Activated T-helper 1 cell treated with anti-CD3 and anti-CD28 coated beads, Interleukin-12 subunit alpha, Interleukin-12 subunit beta, Interleukin-2, Interleukin-4 antibody, amounts not matched to agents 30 ng/mL and 10 ng/mL and 1 ng/mL, durations not matched to agents 14 hours and 24 hours and 36 hours (primary cell): ENCODE results near the gene ERC1. TPM values are rescaled to one million over a fixed set of nuclear protein-coding genes. Genes with fewer than 3 reads are reported as not detected.

Experiments
- DNase-seq: peaks from one replicate; pipeline ENCODE4 v3.0.0; 2021; ENCODE audit warnings: low spot score
- H3K27ac Mint-ChIP-seq: one replicate; pipeline ENCODE4 v1.8.0; 2021; ENCODE audit warnings: mild to moderate bottlenecking, mixed read lengths
- H3K27me3 Mint-ChIP-seq: one replicate; pipeline ENCODE4 v1.8.0; 2022; ENCODE audit warnings: mild to moderate bottlenecking, moderate library complexity, mixed read lengths; ENCODE audit not compliant: insufficient read depth
- H3K36me3 Mint-ChIP-seq: one replicate; pipeline ENCODE4 v1.8.0; 2021; ENCODE audit warnings: low read depth, mixed read lengths
- H3K4me1 Mint-ChIP-seq: one replicate; pipeline ENCODE4 v1.8.0; 2021; ENCODE audit warnings: low read depth, mixed read lengths
- H3K4me3 Mint-ChIP-seq: one replicate; pipeline ENCODE4 v1.8.0; 2021; ENCODE audit warnings: mild to moderate bottlenecking, moderate library complexity, mixed read lengths
- H3K9me3 Mint-ChIP-seq: one replicate; pipeline ENCODE4 v1.8.0; 2021; ENCODE audit warnings: mixed read lengths
- intact Hi-C: fragments of 100-400 bp; cut with micrococcal nuclease; formaldehyde crosslinking; loops from one replicate; pipeline ENCODE4 v1.15.1; 2024
- total RNA-seq: library from RNA; stranded (reverse); gene quantifications from 2 replicates; pipeline ENCODE4 v1.2.3, GENCODE V29; 2022

The ERC1 gene
- total RNA-seq, 1 donor from 2014 or later: 33.6 TPM

DNA sequence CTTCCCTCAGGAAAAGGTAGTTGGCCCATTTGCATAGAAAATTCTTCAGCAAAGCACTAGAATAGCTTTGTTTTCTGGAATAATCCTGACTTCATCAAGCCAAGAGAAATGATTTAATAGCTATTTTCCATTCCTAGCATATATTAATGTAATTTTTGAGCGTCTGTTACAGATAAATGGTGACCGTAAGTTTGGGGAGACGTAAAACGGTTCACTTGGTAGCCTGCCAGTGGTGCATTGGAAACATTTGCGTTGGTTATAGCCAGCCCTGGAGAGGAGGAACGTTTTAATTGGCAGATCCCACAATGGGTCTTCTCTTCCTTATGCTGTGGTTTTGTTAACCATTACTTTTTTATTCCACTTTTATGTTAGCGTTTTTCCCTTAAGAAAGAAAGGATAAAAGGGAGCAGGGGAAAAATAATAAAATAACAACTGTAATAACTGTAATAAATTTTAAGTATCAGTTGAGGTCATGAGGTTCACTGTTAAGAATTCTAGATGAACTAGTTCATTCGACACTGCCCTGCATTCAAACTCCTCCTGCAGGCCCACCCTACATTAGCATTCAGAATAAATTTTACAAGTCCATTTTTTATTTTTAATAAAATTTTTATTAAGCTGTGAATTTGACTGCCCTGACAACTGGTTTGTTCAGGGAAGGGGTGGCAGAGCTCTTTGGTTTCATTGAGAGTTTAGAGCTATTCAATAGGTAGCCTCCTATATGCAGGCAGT, 300.7 kb downstream of the ERC1 start:
- no peak for DNase-seq
- H3K4me1 Mint-ChIP-seq: no peaks in the 10 kb centered on the region
- peaks cover 5% of the 10 kb centered on the region for H3K36me3 Mint-ChIP-seq
- no peaks in the 10 kb centered on the region for H3K27me3 Mint-ChIP-seq
- intact Hi-C loops: no loop called here
- no peak overlapping the region for H3K27ac Mint-ChIP-seq
- H3K4me3 Mint-ChIP-seq: no peak overlapping the region
- no peaks in the 10 kb centered on the region for H3K9me3 Mint-ChIP-seq

DNA sequence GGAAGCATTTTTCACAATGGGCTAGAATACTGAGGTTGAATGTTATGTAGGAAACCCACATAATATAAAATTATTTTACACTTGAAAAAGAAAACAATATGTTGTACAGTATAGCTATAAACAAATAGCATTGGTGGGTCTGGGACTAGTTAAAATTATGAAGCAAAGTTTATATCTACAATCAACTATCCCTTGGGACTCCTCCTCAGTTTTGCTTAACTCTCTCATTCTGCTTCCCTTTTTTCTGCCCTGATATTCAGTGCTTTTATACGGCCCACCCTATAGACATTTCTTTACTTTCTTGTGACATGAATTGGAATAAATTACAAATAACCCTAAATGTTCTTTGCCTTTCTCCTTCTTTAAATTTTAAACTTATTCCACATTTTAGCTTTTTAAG, 302.9 kb downstream of the ERC1 start:
- no peaks in the 10 kb centered on the region for H3K9me3 Mint-ChIP-seq
- intact Hi-C loops: no loop called here
- no peak overlapping the region for H3K4me3 Mint-ChIP-seq
- H3K27me3 Mint-ChIP-seq: no peaks in the 10 kb centered on the region
- peaks cover 7% of the 10 kb centered on the region for H3K36me3 Mint-ChIP-seq
- H3K4me1 Mint-ChIP-seq: no peaks in the 10 kb centered on the region
- no peak overlapping the region for H3K27ac Mint-ChIP-seq
- DNase-seq: no peak

- no peak overlapping the region for H3K4me3 Mint-ChIP-seq
- no peak for DNase-seq
- peaks cover 9% of the 10 kb centered on the region for H3K36me3 Mint-ChIP-seq
- no peaks in the 10 kb centered on the region for H3K4me1 Mint-ChIP-seq
- intact Hi-C loops: no loop called here
- H3K27me3 Mint-ChIP-seq: no peaks in the 10 kb centered on the region
- H3K9me3 Mint-ChIP-seq: no peaks in the 10 kb centered on the region
- no peak overlapping the region for H3K27ac Mint-ChIP-seq
Measured at GRCh38 chr12:1297206-1297605, 306.2 kb downstream of the ERC1 start.

DNA sequence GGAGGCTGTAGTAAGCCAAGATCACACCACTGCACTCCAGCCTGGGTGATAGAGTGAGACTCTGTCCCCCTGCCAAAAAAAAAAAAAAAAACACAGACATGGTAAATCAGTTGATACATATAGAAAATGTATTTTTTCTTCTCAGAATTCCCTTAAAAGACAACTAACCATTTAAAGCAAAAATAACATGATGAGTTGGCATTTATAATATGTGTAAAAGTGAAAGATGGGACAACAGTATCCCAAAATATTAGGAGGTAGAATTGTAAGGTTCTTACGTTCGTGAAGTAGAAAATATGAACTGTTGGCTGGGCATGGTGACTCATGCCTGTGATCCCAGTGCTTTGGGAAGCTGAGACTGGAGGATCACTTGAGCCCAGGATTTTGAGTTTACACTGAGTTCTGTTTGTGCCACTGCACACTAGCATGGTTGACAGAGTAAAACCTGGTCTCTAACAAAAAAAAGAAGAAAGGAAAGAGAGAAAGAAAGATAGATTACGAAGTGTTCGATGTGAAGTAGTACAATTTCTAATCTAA, 306.7 kb downstream of the ERC1 start:
- intact Hi-C loops: no loop called here
- H3K27ac Mint-ChIP-seq: no peak overlapping the region
- no peaks in the 10 kb centered on the region for H3K9me3 Mint-ChIP-seq
- no peak for DNase-seq
- no peaks in the 10 kb centered on the region for H3K27me3 Mint-ChIP-seq
- no peak overlapping the region for H3K4me3 Mint-ChIP-seq
- peaks cover 9% of the 10 kb centered on the region for H3K36me3 Mint-ChIP-seq
- H3K4me1 Mint-ChIP-seq: no peaks in the 10 kb centered on the region

DNA sequence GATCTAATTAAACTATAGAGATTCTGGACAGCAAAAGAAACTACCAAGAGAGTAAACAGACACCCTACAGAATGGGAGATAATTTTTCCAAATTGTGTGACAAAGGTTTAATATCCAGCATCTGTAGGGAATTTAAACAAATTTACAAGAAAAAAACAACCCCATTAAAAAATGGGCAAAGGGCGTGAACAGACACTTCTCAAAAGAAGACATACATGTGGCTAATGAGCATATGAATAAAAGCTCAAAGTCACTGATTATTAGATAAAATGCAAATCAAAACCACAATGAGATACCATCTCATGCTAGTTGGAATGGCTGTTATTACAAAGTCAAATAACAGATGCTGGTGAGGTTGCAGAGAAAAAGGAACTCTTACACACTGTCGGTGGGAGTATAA, 309.4 kb downstream of the ERC1 start:
- intact Hi-C loops: no loop called here
- Mint-ChIP-seq H3K36me3 (peaks cover 7% of the 10 kb centered on the region), H3K4me1 (no peaks in the 10 kb centered on the region), H3K4me3 (no peak overlapping the region), H3K9me3 (no peaks in the 10 kb centered on the region), H3K27me3 (no peaks in the 10 kb centered on the region), H3K27ac (no peak overlapping the region)
- DNase-seq: no peak

DNA sequence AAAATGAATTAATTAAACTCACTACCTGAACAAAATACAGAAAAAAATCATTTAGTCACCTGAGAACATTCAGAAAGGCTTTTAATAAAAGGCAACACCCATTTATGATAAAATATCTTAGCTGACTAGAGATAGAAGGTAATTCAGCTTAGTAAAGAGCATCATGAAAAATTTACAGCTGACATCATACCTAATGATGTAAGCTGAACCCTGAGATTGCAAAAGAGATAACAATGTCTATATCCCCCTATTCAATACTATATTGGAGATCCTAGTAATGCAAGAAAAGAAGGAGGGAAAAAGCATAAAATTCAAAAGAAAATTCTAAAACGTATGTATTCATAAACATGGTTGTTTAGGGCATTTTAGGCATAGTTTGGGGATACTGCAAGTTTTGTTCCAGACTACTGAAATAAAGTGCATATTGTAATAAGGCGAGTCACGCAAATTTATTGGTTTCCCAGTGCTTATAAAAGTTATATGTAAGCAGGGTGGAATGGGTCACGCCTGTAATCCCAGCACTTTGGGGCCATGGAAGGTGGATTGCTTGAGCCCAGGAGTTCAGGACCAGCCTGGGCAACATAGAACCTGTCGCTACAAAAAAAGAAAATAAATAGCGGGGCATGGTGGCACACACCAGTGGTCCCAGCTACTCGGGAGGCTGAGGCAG, 311.3 kb downstream of the ERC1 start:
- H3K9me3 Mint-ChIP-seq: no peaks in the 10 kb centered on the region
- H3K36me3 Mint-ChIP-seq: peaks cover 6% of the 10 kb centered on the region
- no peak for DNase-seq
- H3K4me3 Mint-ChIP-seq: no peak overlapping the region
- H3K27ac Mint-ChIP-seq: no peak overlapping the region
- intact Hi-C loops: no loop called here
- no peaks in the 10 kb centered on the region for H3K27me3 Mint-ChIP-seq
- H3K4me1 Mint-ChIP-seq: no peaks in the 10 kb centered on the region

DNA sequence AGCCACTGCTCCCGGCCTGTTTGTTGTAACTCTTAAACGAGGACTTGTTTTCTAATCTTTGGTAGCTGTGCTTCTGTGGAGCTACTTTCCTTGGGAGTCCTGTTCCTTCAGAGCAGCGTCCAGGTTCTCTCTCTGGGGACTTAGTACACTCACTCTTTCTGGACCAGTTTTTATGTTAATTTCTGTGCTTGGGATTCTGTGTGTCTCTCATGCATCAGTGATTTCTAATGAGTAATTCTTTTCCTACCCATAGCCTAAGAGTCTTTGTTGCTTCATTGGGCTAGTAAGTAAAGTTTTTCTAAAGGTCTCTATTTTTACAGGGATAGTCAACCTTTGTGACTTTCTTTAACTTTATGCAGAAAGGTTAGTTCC, 314.0 kb downstream of the ERC1 start:
- no peaks in the 10 kb centered on the region for H3K27me3 Mint-ChIP-seq
- intact Hi-C loops: no loop called here
- no peaks in the 10 kb centered on the region for H3K4me1 Mint-ChIP-seq
- peaks cover 2% of the 10 kb centered on the region for H3K36me3 Mint-ChIP-seq
- no peak overlapping the region for H3K4me3 Mint-ChIP-seq
- no peaks in the 10 kb centered on the region for H3K9me3 Mint-ChIP-seq
- H3K27ac Mint-ChIP-seq: no peak overlapping the region
- no peak for DNase-seq

GRCh38 chr12:1305791-1306500, 314.9 kb downstream of the ERC1 start:
- Mint-ChIP-seq H3K4me3 (no peak overlapping the region), H3K9me3 (no peaks in the 10 kb centered on the region), H3K36me3 (no peaks in the 10 kb centered on the region), H3K4me1 (no peaks in the 10 kb centered on the region), H3K27me3 (no peaks in the 10 kb centered on the region), H3K27ac (no peak overlapping the region)
- intact Hi-C loops: no loop called here
- DNase-seq: no peak

- no peak for DNase-seq
- no peak overlapping the region for H3K4me3 Mint-ChIP-seq
Measured at GRCh38 chr12:1306817-1307216, 315.8 kb downstream of the ERC1 start.

GRCh38 chr12:1307796-1308195, 316.8 kb downstream of the ERC1 start:
- Mint-ChIP-seq H3K4me1 (no peaks in the 10 kb centered on the region), H3K27ac (no peak overlapping the region), H3K36me3 (peaks cover 3% of the 10 kb centered on the region), H3K4me3 (no peak overlapping the region), H3K27me3 (no peaks in the 10 kb centered on the region), H3K9me3 (no peaks in the 10 kb centered on the region)
- intact Hi-C loops: no loop called here
- DNase-seq: no peak

More at GRCh38 chr12:1306817-1307216, 315.8 kb downstream of the ERC1 start:
- Mint-ChIP-seq H3K27ac (no peak overlapping the region), H3K36me3 (no peaks in the 10 kb centered on the region), H3K9me3 (no peaks in the 10 kb centered on the region), H3K4me1 (no peaks in the 10 kb centered on the region), H3K27me3 (no peaks in the 10 kb centered on the region)
- intact Hi-C loops: no loop called here

GRCh38 chr12:1309613-1310012, 318.6 kb downstream of the ERC1 start:
- Mint-ChIP-seq H3K4me1 (no peaks in the 10 kb centered on the region), H3K27ac (no peak overlapping the region), H3K4me3 (no peak overlapping the region)

DNA sequence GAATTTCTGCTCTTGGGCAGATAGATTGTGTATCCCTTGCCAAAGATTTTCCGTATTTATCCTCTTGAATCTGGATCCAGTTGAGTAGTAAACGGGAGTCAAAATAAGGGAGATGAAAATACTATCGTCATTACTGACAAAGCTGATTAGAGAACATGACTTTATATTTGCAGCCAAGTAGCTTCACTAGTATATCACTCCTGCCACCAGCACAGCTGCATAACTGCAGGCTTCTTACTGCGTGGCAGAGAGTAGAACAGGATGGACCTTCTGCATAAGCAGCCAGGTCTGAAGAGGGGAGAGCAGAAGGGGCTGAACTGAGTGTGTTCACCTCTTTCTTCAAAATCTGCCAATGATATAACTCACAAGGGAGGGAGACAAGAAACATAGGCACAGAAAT, 319.6 kb downstream of the ERC1 start:
- H3K36me3 Mint-ChIP-seq: peaks cover 3% of the 10 kb centered on the region
- no peaks in the 10 kb centered on the region for H3K4me1 Mint-ChIP-seq
- intact Hi-C loops: no loop called here
- no peak for DNase-seq
- H3K27me3 Mint-ChIP-seq: no peaks in the 10 kb centered on the region
- peaks cover 4% of the 10 kb centered on the region for H3K9me3 Mint-ChIP-seq
- no peak overlapping the region for H3K4me3 Mint-ChIP-seq
- no peak overlapping the region for H3K27ac Mint-ChIP-seq

More at GRCh38 chr12:1309613-1310012, 318.6 kb downstream of the ERC1 start:
- peaks cover under 1% of the 10 kb centered on the region for H3K9me3 Mint-ChIP-seq
- no peaks in the 10 kb centered on the region for H3K27me3 Mint-ChIP-seq
- intact Hi-C loops: no loop called here
- H3K36me3 Mint-ChIP-seq: peaks cover 3% of the 10 kb centered on the region
- no peak for DNase-seq

DNA sequence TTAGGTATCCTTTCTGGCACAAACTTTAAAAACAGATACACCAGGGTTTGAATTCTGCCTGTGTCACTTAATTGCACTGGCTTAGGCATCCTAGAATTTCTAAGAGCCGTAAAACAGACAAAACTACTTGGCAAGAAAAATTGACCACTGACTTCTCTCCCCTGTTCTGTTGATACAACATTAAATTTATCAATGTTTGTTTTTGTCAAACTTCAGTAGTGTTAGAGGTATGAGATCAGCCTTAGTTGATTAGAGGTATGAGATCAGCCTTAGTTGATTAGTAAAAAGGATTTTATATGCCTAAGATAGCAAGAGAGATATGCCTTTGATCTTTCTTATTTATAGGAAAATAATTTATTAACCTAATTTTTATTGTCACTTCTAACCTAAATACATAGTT, 320.1 kb downstream of the ERC1 start:
- intact Hi-C loops: no loop called here
- H3K4me3 Mint-ChIP-seq: no peak overlapping the region
- peaks cover 3% of the 10 kb centered on the region for H3K36me3 Mint-ChIP-seq
- peaks cover 4% of the 10 kb centered on the region for H3K9me3 Mint-ChIP-seq
- DNase-seq: no peak
- no peak overlapping the region for H3K27ac Mint-ChIP-seq
- no peaks in the 10 kb centered on the region for H3K27me3 Mint-ChIP-seq
- H3K4me1 Mint-ChIP-seq: no peaks in the 10 kb centered on the region
